IPS-NIHi11 (cell line): ENCODE measurements around the gene DDR2.
A peak's percentile ranks its signal among the peaks of the same experiment; 100 is the strongest.

Source experiments
- DNase-seq: peaks from one replicate; pipeline ENCODE4 v3.0.0; 2012; ENCODE audit warnings: mixed read lengths, low spot score

Gene DDR2

DNA sequence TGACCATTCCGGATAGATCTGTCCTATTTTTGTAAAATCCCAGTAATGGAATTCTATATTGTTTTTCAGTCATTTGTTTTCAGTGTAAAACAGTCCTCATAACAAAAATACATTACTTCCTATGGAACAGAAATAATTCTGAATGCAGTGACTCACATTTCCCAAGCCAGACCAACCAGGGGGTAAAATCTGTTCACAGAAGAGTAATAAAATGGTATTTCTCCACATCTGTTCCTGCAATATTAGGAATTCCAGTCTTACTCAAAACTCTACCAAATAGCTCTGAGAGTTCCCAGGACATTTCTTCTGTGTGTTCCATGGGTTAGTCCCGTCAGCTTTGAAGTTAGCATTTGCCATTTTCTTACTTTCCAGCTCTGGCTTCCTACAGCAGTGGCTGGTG lies 2.6 kb upstream of the DDR2 start:
- no peak for DNase-seq

DNA sequence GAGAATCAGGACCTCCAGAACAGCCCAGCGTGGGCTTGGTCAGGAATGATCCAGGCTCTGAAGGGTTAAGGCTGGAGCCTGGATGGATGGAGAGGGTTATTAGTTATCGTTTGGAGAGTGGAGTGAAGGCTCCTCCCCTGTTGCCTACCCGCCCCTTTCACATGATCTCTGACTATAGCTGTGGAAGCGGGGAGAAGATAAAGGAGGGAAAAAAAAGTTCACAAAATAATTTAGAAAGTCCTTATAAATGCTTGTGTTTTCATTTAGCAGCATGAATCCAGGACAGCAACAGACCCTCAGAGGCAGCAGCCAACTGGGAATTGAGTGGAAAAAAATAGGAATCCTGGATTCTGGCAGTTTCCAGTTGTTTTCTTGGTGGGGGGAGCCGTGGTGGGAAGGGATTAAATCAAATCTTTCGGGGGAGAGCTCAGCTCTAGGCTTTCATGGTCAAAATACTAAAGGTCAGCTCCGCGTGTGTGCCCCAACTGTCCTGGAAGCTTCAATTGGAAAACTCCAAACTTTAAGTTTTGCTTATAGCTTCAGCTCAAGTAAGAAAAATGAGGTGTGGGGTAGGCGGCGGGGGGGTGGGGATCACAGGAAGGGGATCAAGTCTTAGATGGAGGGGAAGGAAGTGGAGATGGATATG lies 595 bp upstream of the DDR2 start:
- DNase-seq: no peak

- no peak for DNase-seq
These were observed 425 bp downstream of the DDR2 start for GRCh38 chr1:162632698-162633080.

- no peak for DNase-seq
These were observed 958 bp downstream of the DDR2 start for GRCh38 chr1:162633081-162633762.

- DNase-seq: no peak
These were observed 3.2 kb downstream of the DDR2 start for GRCh38 chr1:162635418-162635817.

GRCh38 chr1:162639718-162640117 lies 7.5 kb downstream of the DDR2 start:
- DNase-seq: no peak

DNA sequence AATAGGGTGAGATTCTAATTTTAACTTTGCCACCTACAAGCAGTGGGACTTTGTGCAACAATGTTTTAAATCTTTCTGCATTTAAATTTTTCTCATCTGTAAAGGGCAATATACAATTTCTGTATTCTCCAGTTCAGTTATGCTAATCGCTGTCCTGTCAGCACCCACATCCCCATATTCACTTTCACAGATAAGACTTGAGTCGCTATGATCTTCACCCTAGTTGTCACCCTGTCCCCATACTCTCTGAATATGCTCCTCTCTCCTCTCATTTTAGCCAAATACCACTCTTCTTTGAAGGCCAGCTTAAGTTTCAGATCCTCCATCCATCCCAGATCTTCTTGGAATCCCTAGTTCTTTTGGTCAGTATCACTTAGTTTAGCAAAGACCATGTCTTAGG lies 8.8 kb downstream of the DDR2 start:
- no peak for DNase-seq

DNA sequence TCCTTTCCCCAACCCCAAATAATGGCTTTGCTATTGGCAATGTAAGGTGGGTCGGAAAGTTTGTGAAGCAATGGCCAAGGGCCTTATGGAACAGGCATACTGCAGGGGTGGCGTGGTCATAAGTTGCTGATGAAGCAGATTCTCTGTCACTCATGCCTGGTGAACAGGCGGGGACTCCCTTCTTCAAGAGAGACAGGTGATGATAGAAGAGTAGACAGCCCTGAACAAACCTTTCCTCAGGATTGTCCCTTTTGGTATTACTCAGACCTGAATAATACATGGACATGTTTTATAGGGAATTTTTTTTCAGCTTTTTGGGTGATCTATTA lies 12.7 kb downstream of the DDR2 start:
- no peak for DNase-seq

GRCh38 chr1:162645666-162646065 lies 13.4 kb downstream of the DDR2 start:
- DNase-seq: no peak

DNA sequence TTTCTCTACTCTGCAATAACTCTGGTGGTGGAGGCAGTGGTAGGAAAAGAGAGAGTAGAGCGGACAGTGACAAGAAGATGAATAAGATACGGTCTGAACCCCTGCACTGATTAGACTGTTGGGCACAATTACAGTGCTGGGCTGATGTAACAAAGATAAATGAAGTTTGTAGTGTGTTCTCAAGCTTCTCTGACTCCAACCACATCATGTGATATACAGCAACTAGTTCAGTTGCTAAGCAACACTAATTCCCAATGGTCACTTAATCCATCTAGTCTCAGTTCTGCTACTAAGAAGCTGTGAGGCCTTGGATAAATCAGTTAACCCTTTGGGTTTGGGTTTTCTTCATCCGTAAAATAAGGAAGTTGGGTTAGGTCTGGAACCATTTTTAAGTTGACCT lies 17.3 kb downstream of the DDR2 start:
- DNase-seq: no peak

DNA sequence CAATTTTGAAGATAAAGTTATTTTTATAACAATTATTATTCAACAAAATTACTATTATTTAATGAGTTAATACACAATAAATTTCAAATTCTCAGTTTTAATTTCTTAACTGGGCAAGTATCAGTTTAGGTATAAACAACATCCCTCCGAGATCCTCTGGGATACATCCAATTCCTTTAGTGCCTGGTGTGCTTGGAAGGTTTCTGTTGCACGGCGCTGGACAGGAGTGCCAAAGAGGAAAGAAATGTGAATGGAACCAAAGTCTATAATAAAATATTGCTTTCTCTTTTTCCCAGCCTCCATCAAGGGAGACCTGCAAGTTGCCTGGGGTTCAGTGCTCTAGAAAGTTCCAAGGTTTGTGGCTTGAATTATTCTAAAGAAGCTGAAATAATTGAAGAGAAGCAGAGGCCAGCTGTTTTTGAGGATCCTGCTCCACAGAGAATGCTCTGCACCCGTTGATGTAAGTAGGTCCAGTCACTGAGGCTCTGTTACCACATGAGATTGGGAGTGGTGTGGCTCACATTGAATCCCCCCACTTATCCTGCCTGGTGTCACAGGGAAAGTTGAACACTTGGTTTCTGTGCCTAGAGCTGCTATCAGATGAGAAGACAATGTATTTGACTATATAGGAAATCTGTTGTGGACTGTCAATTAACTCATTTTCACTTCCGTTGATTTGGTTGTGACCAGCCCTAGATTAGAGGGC lies 22.8 kb downstream of the DDR2 start:
- no peak for DNase-seq

DNA sequence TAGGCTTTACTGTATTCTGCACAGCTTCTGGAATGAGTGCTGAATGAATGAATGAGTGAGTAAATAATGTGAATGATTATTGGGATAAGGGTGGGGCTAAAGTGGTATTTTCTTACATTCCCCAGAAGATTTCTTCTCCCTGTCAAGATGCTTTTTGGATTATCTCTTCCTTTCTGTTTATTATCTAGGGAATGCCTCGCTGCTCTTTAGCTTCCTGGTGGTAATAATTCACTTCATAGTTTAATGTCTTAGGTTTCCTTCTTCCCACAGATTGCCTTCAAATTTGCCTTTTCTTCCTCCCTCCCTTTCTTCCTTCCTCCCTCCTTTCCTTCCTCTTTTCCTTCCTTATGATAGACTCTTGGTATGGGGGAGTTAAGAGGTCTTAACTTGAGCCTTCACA lies 24.0 kb downstream of the DDR2 start:
- no peak for DNase-seq

DNA sequence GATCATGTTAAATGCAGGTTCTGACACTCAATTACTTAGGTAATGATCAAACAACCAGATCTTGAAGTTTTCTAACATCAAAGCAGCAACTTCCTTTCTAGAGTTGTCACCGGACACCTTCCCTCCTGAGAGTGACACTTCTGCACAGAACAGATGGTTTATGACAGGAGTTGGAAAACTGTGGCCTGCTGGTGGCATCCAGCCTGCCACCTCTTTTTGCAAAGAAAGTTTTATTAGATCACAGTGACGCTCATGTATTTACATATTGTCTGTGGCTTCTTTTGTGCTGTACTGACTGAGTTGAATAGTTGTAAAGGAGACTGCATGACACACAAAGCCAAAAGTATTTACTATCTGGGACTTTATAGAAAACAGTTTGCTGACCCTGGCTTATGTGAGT lies 28.3 kb downstream of the DDR2 start:
- no peak for DNase-seq

DNA sequence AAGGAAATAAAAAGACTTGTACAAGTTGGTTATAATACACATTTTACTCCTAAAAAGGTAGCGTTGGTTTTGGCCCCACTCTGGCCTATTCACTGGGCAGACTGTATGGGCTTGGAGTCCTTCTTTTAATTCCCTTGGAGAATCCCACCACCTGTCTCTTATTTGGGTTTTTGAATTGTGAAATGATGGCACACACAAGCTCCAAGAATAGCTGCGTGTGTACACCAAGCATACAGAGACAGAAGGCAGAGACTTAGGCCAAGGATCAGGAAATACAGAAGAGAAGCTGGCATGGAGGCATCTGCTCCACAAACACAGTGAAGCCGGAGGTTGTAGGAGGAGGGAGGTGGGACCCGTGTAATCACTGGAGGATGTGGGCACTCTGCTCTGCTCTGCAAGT lies 29.1 kb downstream of the DDR2 start:
- DNase-seq: no peak

DNA sequence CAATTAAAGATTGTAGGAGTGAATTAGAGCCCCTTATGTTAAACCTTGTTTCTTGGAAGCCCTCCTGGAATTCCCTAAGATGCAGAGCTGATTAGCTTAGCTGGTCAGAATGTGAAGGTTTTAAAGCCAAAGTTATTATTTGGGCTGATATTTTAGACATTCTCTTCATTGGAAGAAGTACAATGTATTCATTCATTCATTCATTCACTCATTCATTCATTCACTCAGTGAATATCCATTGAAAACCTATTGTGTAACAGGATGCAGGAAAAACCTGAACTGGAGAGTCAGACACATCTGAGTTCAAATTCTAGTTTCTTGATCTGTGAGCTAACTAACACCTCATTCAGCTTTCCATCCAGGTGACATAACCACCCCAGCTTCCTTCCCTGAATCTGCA lies 29.7 kb downstream of the DDR2 start:
- no peak for DNase-seq

GRCh38 chr1:162663086-162663485 lies 30.8 kb downstream of the DDR2 start:
- DNase-seq: no peak

DNA sequence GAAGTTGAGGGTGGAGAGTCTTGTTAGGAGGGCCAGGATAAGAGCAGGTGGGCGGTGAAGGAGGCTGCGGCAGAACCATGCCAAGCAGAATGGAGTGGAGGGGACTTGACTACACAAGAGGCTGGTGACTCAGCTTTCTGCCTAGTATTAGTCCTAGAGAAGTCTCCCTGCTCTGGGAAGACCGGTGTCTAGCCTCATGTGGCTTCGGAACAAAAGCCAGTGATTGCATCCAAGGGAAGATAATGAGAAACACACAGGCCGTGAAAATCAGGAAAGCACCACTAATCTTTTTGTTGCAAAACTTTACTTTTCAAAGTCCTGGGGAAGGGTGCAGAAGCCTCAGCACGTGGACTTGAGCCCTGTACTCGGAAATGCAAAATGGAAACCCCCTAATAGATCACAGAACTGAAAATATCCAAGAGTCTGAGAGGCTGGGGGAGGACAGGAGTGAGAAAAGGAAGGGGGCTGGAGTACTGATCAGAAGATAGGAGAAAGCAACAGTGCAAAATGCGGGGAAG lies 31.4 kb downstream of the DDR2 start:
- peak; percentile 13 for DNase-seq

- DNase-seq: no peak
These were observed 33.9 kb downstream of the DDR2 start for GRCh38 chr1:162666006-162666645.

DNA sequence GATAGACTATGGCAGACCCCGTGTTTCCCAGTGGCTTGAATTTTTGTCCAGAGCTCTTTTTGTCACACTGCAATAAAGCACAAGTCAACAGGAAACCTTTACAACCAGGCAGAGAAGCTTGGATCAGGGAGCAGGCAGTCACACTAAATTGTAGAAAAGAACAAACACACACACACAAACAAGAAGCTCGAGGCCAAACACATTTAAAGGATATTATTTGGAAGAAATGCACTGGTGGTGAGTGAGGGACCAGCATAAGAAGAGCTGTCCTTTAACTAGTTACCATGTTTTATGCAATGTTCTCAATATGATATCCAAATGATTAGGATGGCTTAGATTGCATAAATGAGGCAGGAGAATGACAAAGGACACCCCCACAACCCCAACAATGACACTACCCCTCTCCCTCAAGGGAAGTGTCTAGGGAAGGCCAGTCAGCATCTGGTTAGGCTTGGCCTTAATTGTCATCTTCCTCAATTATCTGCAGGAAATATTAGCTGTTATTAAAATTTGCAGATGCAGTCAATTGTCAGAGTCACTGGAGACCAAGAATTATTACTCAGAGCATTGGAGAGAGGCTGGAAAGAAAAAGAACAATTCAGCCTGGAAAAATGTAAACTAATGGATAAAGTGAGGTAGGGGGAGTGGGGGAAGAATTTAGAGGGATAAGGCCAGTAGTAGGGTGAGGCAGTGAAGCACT lies 35.3 kb downstream of the DDR2 start:
- DNase-seq: no peak

DNA sequence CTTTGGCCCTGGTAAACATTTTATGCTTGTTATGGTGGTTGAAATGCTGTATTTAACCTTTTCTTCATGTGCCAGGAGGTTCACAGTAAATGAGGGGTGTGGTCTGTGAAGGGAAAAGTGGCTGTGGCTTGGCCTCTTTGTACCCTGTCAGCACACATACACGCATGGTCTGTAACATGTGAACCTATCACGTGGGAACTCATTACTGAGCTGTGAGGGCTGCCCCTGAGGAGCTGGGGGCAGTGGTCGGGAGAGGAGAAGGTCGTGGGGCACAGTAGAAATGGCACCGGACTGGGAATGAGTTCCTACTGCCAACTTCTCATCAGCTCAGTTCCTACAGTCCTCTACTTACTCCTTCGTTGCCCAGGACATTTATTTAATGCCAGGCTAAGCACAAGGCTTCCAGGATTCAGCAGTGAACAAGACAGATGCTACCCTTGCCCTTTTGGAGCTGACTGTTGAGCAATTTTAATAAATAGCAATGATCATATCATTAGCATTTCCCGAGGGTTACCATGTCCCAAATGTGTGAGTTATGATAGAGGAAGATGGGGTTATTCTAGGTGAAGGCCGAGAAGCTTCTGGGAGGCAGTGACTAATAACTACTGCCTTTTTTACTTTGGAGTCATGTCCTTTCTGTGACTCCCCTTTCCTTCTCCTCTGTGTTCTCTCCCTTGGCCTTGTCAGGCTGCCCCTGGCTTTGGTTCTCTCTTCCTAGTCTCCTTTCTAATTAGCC lies 38.8 kb downstream of the DDR2 start:
- DNase-seq: no peak

DNA sequence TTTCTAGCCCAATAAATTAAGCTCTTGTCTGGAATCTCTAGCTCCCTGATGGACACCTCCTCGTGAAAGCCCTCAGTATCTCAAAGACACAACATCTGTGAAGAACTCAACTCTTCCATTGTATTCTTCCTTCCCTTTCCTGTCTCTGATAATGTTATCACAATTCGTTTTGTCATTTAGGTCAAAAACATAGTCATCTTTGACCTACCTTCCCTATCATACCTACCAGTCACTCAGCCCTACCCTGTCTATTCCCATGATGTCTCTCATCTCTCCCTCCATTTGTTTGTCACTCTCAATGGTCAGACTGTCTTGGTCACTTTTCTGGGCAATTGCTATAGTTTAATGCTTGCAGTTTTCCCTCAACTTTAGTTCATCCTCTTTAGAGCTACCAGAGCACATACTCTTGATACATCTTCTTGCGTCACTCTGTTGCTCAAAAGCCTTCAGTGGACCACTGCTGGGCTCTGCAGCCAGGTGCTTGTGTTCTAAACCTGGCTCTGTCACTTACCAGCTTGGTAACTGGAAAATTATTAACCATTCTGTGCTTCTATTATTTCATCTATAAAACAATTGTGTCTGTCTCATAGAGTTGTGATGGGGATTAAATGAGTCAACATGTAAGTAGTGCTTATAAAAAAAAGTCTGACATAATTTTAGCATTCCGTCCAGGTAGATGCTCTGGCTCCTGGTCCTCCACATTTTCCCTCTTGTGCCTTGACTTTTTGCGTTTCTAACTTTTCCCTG lies 39.6 kb downstream of the DDR2 start:
- DNase-seq: no peak
